ENCODE measurements around the gene EBI3. TPM values are rescaled to one million over a fixed set of nuclear protein-coding genes. Genes with fewer than 3 reads are reported as not detected.
"Not testable (repeated sequence)": the region's sequence is repeated elsewhere in the genome, so short reads cannot be mapped to it uniquely, and the experiment has no call there.

EBI3 gene
- total RNA-seq, 1 donor from 2014 or later = 0.49 TPM

GRCh38 chr19:4228765-4229178, 551 bp upstream of the EBI3 start:
- DNase-seq = no peak
- H3K36me3 ChIP-seq = no peaks in the 10 kb centered on the region
- H3K4me1 ChIP-seq = peaks cover 6% of the 10 kb centered on the region
- peaks cover 92% of the 10 kb centered on the region for H3K27me3 ChIP-seq (ENCODE audit: low read depth)
- TF ChIP-seq CTCF (IDR thresholded peaks at IDR 0.05; ENCODE audit: borderline replicate concordance) = no peak
- H3K9me3 ChIP-seq (replicated peaks) = no peaks in the 10 kb centered on the region
- intact Hi-C loops (cut with micrococcal nuclease) = no loop called here
- H3K4me3 ChIP-seq = no peak overlapping the region
- no peak overlapping the region for H3K27ac ChIP-seq (replicated peaks)

DNA sequence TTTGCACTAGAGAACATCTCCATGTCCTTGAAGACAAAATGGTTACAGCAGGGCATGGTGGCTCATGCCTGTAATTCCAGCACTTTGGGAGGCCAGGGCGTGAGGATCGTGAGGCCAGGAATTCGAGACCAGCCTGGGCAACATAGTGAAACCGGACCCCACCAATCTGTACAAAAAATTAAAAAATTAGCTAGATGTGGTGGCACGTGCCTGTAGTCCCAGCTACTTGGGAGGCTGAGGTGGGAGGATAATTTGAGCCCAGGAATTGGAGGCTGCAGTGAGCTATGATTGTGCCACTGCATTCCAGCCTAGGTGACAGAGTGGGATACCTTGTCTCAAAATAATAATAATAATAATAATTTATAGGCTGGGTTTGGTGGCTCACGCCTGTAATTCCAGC, 914 bp downstream of the EBI3 start:
- DNase-seq; H3K4me3 ChIP-seq; H3K9me3 ChIP-seq (replicated peaks); intact Hi-C loops (cut with micrococcal nuclease); H3K36me3 ChIP-seq; H3K4me1 ChIP-seq; H3K27ac ChIP-seq (replicated peaks): not testable (repeated sequence)
- peaks cover 96% of the 10 kb centered on the region for H3K27me3 ChIP-seq (ENCODE audit: low read depth)

DNA sequence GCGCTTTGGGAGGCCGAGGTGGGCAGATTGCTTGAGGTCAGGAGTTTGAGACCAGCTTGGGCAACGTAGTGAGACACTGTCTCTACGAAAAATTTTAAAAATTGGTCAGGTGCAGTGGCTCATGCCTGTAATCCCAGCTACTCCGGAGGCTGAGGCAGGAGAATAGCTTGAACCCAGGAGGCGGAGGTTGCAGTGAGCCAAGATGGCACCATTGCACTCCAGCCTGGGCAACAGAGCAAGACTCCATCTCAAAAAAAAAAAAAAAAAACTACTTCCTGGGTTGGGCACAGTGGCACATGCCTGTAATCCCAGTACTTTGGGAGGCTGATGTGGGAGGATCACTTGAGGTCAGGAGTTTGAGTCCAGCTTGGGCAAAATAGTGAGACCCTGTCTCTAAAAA, 2.2 kb downstream of the EBI3 start:
- H3K27ac ChIP-seq (replicated peaks); H3K9me3 ChIP-seq (replicated peaks); H3K4me3 ChIP-seq; DNase-seq; intact Hi-C loops (cut with micrococcal nuclease); H3K36me3 ChIP-seq; H3K4me1 ChIP-seq: not testable (repeated sequence)
- H3K27me3 ChIP-seq (ENCODE audit: low read depth) = peaks cover 88% of the 10 kb centered on the region

GRCh38 chr19:4232139-4232538, 2.8 kb downstream of the EBI3 start:
- H3K36me3 ChIP-seq; H3K9me3 ChIP-seq (replicated peaks); H3K4me1 ChIP-seq; H3K27ac ChIP-seq (replicated peaks); H3K4me3 ChIP-seq; DNase-seq; intact Hi-C loops (cut with micrococcal nuclease): not testable (repeated sequence)
- H3K27me3 ChIP-seq (ENCODE audit: low read depth) = peaks cover 92% of the 10 kb centered on the region

- peaks cover 89% of the 10 kb centered on the region for H3K27me3 ChIP-seq (ENCODE audit: low read depth)
- H3K27ac ChIP-seq (replicated peaks) = no peak overlapping the region
- no peaks in the 10 kb centered on the region for H3K9me3 ChIP-seq (replicated peaks)
- no peak overlapping the region for H3K4me3 ChIP-seq
- no peaks in the 10 kb centered on the region for H3K36me3 ChIP-seq
- TF ChIP-seq CTCF (IDR thresholded peaks at IDR 0.05; ENCODE audit: borderline replicate concordance) = no peak
- H3K4me1 ChIP-seq = peaks cover 6% of the 10 kb centered on the region
- intact Hi-C loops (cut with micrococcal nuclease) = no loop called here
- DNase-seq = no peak
Observed at GRCh38 chr19:4232614-4233281, 3.4 kb downstream of the EBI3 start.

- peak; percentile 53 for TF ChIP-seq CTCF (IDR thresholded peaks at IDR 0.05; ENCODE audit: borderline replicate concordance)
- no peak overlapping the region for H3K27ac ChIP-seq (replicated peaks)
- H3K4me1 ChIP-seq = peaks cover 6% of the 10 kb centered on the region
- intact Hi-C loops (cut with micrococcal nuclease) = no loop called here
- H3K27me3 ChIP-seq (ENCODE audit: low read depth) = peaks cover 84% of the 10 kb centered on the region
- DNase-seq = peak; percentile 36
- no peaks in the 10 kb centered on the region for H3K9me3 ChIP-seq (replicated peaks)
- H3K36me3 ChIP-seq = no peaks in the 10 kb centered on the region
- H3K4me3 ChIP-seq = no peak overlapping the region
Observed at GRCh38 chr19:4233282-4233853, 4.0 kb downstream of the EBI3 start.

DNA sequence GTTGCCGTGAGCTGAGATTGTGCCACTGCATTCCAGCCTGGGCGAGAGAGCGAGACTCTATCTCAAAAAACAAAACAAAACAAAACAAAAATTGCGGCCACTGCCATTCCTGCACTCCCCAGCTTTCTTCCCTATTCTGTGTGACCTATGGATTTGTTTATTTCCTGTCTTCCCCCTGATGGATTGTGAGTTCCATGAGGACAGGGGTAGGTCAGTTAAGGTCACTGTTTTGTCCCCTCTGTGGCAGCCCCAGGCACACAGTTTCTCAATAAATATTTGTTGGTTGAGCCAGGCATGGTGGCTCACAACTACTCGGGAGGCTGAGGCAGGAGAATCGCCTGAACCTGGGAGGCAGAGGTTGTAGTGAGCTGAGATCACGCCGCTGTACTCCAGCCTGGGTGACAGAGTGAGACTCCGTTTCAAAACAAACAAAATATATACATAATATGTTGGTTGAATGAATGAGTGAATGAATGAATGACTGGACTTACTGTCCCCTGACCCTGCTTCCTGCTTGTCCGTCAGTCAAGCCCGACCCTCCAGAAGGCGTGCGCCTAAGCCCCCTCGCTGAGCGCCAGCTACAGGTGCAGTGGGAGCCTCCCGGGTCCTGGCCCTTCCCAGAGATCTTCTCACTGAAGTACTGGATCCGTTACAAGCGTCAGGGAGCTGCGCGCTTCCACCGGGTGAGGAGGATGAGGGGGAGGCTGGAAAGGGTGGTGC, 5.0 kb downstream of the EBI3 start:
- Histone ChIP-seq H3K4me3 (no peak overlapping the region), H3K27me3 (ENCODE audit: low read depth) (peaks cover 75% of the 10 kb centered on the region), H3K36me3 (no peaks in the 10 kb centered on the region), H3K27ac (replicated peaks) (no peak overlapping the region), H3K4me1 (peaks cover 2% of the 10 kb centered on the region), H3K9me3 (replicated peaks) (no peaks in the 10 kb centered on the region)
- no peak for DNase-seq
- no peak for TF ChIP-seq CTCF (IDR thresholded peaks at IDR 0.05; ENCODE audit: borderline replicate concordance)
- intact Hi-C loops (cut with micrococcal nuclease) = no loop called here

Measured in left ventricle myocardium inferior (tissue), 1 donor.